H1 (cell line): Measurements from ENCODE around the gene MCMBP. TPM values are rescaled to one million over a fixed set of nuclear protein-coding genes. Genes with fewer than 3 reads are reported as not detected.

ENCODE experiments used
- CTCF ChIA-PET: fragments of 300-600 bp; sonication (Branson Sonifier 250); formaldehyde crosslinking; loops from one replicate; lab custom pipeline; 2021; ENCODE audit not compliant: partially characterized antibody; lab: Charles Lee
- POLR2A ChIA-PET: fragments of 300-600 bp; sonication (Branson Sonifier 250); formaldehyde crosslinking; loops from one replicate; lab custom pipeline; 2021; ENCODE audit warnings: inconsistent platforms; ENCODE audit not compliant: partially characterized antibody; lab: Charles Lee
- DNase-seq, 2 experiments: peaks; one replicate each; pipeline versions ENCODE4 v3.0.0 to v3.0.0-alpha.2; 2010 to 2022; ENCODE audit warnings: low spot score in 2 of 2, low read depth in 1 of 2, mixed read lengths in 1 of 2
- FAIRE-seq: peaks from 2 replicates; lab custom pipeline; 2011; peaks lifted over from hg19 to GRCh38; lab: Jason Lieb, UNC
- H2AFZ ChIP-seq: 2 replicates; pipeline ENCODE4 v1.8.1; 2012; ENCODE audit warnings: low read length, inconsistent platforms
- H2AK5ac ChIP-seq: 2 replicates; pipeline ENCODE4 v1.6.1; 2013; ENCODE audit warnings: low read depth, low read length
- H2BK120ac ChIP-seq: replicated peaks from 2 replicates; pipeline ENCODE3; 2013; ENCODE audit warnings: low read depth, low read length, inconsistent platforms
- H2BK12ac ChIP-seq: 2 replicates; pipeline ENCODE4 v1.6.1; 2013; ENCODE audit warnings: low read depth, low read length
- H2BK15ac ChIP-seq: 2 replicates; pipeline ENCODE4 v1.6.1; 2013; ENCODE audit warnings: low read length
- H2BK20ac ChIP-seq: 2 replicates; pipeline ENCODE4 v1.6.1; 2013; ENCODE audit warnings: low read length
- H2BK5ac ChIP-seq: 2 replicates; pipeline ENCODE4 v1.6.1; 2013; ENCODE audit warnings: low read depth, low read length
- H3K14ac ChIP-seq: 2 replicates; pipeline ENCODE4 v1.6.1; 2013; ENCODE audit warnings: inconsistent platforms; ENCODE audit not compliant: insufficient read length
- H3K18ac ChIP-seq: 2 replicates; pipeline ENCODE4 v1.6.1; 2013; ENCODE audit warnings: low read length; ENCODE audit errors: extremely low read depth
- H3K23ac ChIP-seq: 2 replicates; pipeline ENCODE4 v1.6.1; 2013; ENCODE audit warnings: inconsistent platforms; ENCODE audit not compliant: insufficient read length
- H3K23me2 ChIP-seq: 2 replicates; pipeline ENCODE4 v1.6.1; 2013; ENCODE audit warnings: low read depth, low read length
- H3K27ac ChIP-seq: 2 replicates; pipeline ENCODE4 v1.6.1; 2011; ENCODE audit warnings: low read depth, low read length, inconsistent platforms
- H3K27me3 ChIP-seq, 4 experiments: replicated peaks in 1 of 4; 1 replicate in 1 of 4; 2 replicates in 3 of 4; pipeline versions ENCODE4 v1.6.1 to v1.8.1; 2011 to 2013; ENCODE audit warnings: low read length in 3 of 4, mild to moderate bottlenecking in 3 of 4, inconsistent platforms in 2 of 4, mixed read lengths in 2 of 4, moderate library complexity in 1 of 4; ENCODE audit not compliant: control insufficient read depth in 3 of 4, insufficient read depth in 3 of 4; ENCODE audit errors: extremely low read depth in 1 of 4
- H3K36me3 ChIP-seq, 4 experiments: 2 replicates each; pipeline versions ENCODE4 v1.6.1 to v1.8.1; 2011 to 2013; ENCODE audit warnings: mild to moderate bottlenecking in 4 of 4, low read length in 3 of 4, moderate library complexity in 2 of 4, control low read depth in 1 of 4, inconsistent platforms in 1 of 4; ENCODE audit not compliant: insufficient read depth in 4 of 4, control insufficient read depth in 2 of 4
- H3K4ac ChIP-seq: replicated peaks from 2 replicates; pipeline ENCODE3; 2013; ENCODE audit warnings: low read length, low read depth, mixed read lengths, inconsistent platforms; ENCODE audit not compliant: insufficient read length
- H3K4me1 ChIP-seq, 4 experiments: replicated peaks in 1 of 4; 1 replicate in 1 of 4; 2 replicates in 3 of 4; pipeline versions ENCODE4 v1.6.1 to v1.8.1; 2011 to 2013; ENCODE audit warnings: low read length in 3 of 4, inconsistent platforms in 2 of 4, mixed read lengths in 1 of 4; ENCODE audit not compliant: insufficient read depth in 4 of 4, control insufficient read depth in 3 of 4
- H3K4me2 ChIP-seq, 2 experiments: 2 replicates each; pipeline versions ENCODE4 v1.6.1 to v1.8.1; 2011 to 2013; ENCODE audit warnings: low read depth in 2 of 2, low read length in 2 of 2, control low read depth in 1 of 2, inconsistent platforms in 1 of 2, mild to moderate bottlenecking in 1 of 2; ENCODE audit not compliant: insufficient read depth in 1 of 2
- H3K4me3 ChIP-seq, 4 experiments: fragments of 200-600, 300-600 bp in 1 of 4; sonication (generic), shearing (Covaris generic), sonication (Bioruptor Twin) in 1 of 4; 2 replicates each; pipeline versions ENCODE4 v1.5.1 to v1.8.1; 2011 to 2016; ENCODE audit warnings: low read length in 4 of 4, low read depth in 3 of 4, control low read depth in 2 of 4, inconsistent platforms in 2 of 4, mild to moderate bottlenecking in 2 of 4, mixed read lengths in 1 of 4, moderate library complexity in 1 of 4; ENCODE audit not compliant: insufficient read depth in 2 of 4; ENCODE audit errors: extremely low read depth in 1 of 4
- H3K56ac ChIP-seq: replicated peaks from 2 replicates; pipeline ENCODE3; 2013; ENCODE audit warnings: low read depth, mild to moderate bottlenecking, mixed read lengths, low read length, inconsistent platforms; ENCODE audit not compliant: insufficient read length
- H3K79me1 ChIP-seq: 2 replicates; pipeline ENCODE4 v1.6.1; 2013; ENCODE audit warnings: low read depth, low read length, control low read depth
- H3K79me2 ChIP-seq, 2 experiments: 2 replicates each; pipeline versions ENCODE4 v1.6.1 to v1.8.1; 2012 to 2013; ENCODE audit warnings: low read length in 2 of 2, mild to moderate bottlenecking in 2 of 2, inconsistent platforms in 1 of 2; ENCODE audit not compliant: insufficient read depth in 2 of 2, control insufficient read depth in 1 of 2
- H3K9ac ChIP-seq, 4 experiments: replicated peaks in 1 of 4; 1 replicate in 1 of 4; 2 replicates in 3 of 4; pipeline versions ENCODE4 v1.6.1 to v1.8.1; 2011 to 2013; ENCODE audit warnings: low read depth in 3 of 4, low read length in 3 of 4, control low read depth in 2 of 4, mild to moderate bottlenecking in 2 of 4, moderate library complexity in 2 of 4, inconsistent platforms in 1 of 4; ENCODE audit errors: extremely low read depth in 1 of 4
- H3K9me3 ChIP-seq, 2 experiments: 2 replicates each; pipeline versions ENCODE4 v1.6.1 to v1.8.1; 2012 to 2013; ENCODE audit warnings: mild to moderate bottlenecking in 2 of 2, moderate library complexity in 2 of 2, control low read depth in 1 of 2, inconsistent platforms in 1 of 2, low read depth in 1 of 2, low read length in 1 of 2, mixed read lengths in 1 of 2; ENCODE audit not compliant: insufficient read depth in 2 of 2
- H4K20me1 ChIP-seq, 2 experiments: replicated peaks in 1 of 2; 2 replicates each; pipeline versions ENCODE3 to v1.8.1; 2011 to 2013; ENCODE audit warnings: inconsistent platforms in 2 of 2, low read length in 2 of 2, mild to moderate bottlenecking in 1 of 2; ENCODE audit not compliant: insufficient read depth in 2 of 2, control insufficient read depth in 1 of 2
- H4K5ac ChIP-seq: 2 replicates; pipeline ENCODE4 v1.6.1; 2013; ENCODE audit warnings: low read length, low read depth, mixed read lengths, inconsistent platforms; ENCODE audit not compliant: insufficient read length
- H4K8ac ChIP-seq: 2 replicates; pipeline ENCODE4 v1.8.0; 2013; ENCODE audit warnings: mild to moderate bottlenecking, moderate library complexity, low read length, inconsistent platforms; ENCODE audit not compliant: insufficient read depth; ENCODE audit errors: extremely low read depth
- H4K91ac ChIP-seq: replicated peaks from 2 replicates; pipeline ENCODE3; 2013; ENCODE audit warnings: low read length, mixed read lengths, inconsistent platforms; ENCODE audit not compliant: insufficient read length
- CEBPB ChIP-seq: IDR thresholded peaks from 2 replicates; pipeline ENCODE4 v1.6.1; 2012; ENCODE audit warnings: low read depth, low read length
- FOSL1 ChIP-seq: IDR thresholded peaks from 2 replicates; pipeline ENCODE4 v1.6.1; 2011; ENCODE audit warnings: mild to moderate bottlenecking, low read depth, low read length, moderate library complexity; ENCODE audit not compliant: insufficient read depth
- JUN ChIP-seq: IDR thresholded peaks from 2 replicates; pipeline ENCODE4 v1.6.1; 2011; ENCODE audit warnings: low read depth, mild to moderate bottlenecking, improper control_type of control experiment, low read length
- RAD21 ChIP-seq, 2 experiments: IDR thresholded peaks in 1 of 2; conservative IDR thresholded peaks in 1 of 2; 2 replicates each; pipeline ENCODE4 v1.6.1; 2011; ENCODE audit warnings: low read depth in 2 of 2, low read length in 2 of 2, improper control_type of control experiment in 1 of 2, inconsistent platforms in 1 of 2, mild to moderate bottlenecking in 1 of 2, moderate library complexity in 1 of 2
- YY1 ChIP-seq: IDR thresholded peaks from 2 replicates; pipeline ENCODE4 v1.6.1; 2011; ENCODE audit warnings: low read depth, mild to moderate bottlenecking, low read length
- ZNF274 ChIP-seq: IDR thresholded peaks from 2 replicates; pipeline ENCODE4 v1.7.0; 2012; ENCODE audit warnings: low read length, borderline replicate concordance; ENCODE audit errors: extremely low read depth
- WGBS, 2 experiments: shearing (Covaris generic) in 1 of 2; methylation state at CpG; one replicate each; pipeline versions ENCODE4 v1.1.6 to v1.1.7; 2013 to 2015; ENCODE audit warnings: low lambda C conversion rate in 2 of 2, mixed read lengths in 2 of 2, inconsistent platforms in 1 of 2, low coverage in 1 of 2, missing lambda C conversion rate in 1 of 2; ENCODE audit not compliant: insufficient replicate concordance in 2 of 2, insufficient coverage in 1 of 2, insufficient read length in 1 of 2; ENCODE audit errors: extremely low coverage in 1 of 2, missing lambda C conversion rate in 1 of 2; 5-methylcytosine and 5-hydroxymethylcytosine counted together
- polyA plus RNA-seq, 7 experiments: library from polyadenylated mRNA; depleted of rRNA in 3 of 7; stranded (reverse) in 5 of 7; unstranded in 2 of 7; fragments of >200 nt in 5 of 7; fragments of 200-250 nt in 2 of 7; gene quantifications; 1 replicate in 5 of 7; 2 replicates in 1 of 7; 4 replicates in 1 of 7; pipeline versions ENCODE4 v1.2.1 to v1.2.3, GENCODE V29; 2011 to 2013; ENCODE audit warnings: missing spikeins in 2 of 7, mixed read lengths in 2 of 7
- total RNA-seq: library from RNA; stranded (reverse); fragmentation: NEBNext Ultra II Directional; extraction: Animal tissue kit (Norgen Biotek cat#: 25700); gene quantifications from 2 replicates; pipeline ENCODE4 v1.2.1, GENCODE V29; 2021

Gene MCMBP
- total and polyA plus RNA-seq, 2 of the 8 experiments (the other 6 are each of a cell fraction or from before 2014, with no cell fraction given) = 67.3 to 81.7 TPM

DNA sequence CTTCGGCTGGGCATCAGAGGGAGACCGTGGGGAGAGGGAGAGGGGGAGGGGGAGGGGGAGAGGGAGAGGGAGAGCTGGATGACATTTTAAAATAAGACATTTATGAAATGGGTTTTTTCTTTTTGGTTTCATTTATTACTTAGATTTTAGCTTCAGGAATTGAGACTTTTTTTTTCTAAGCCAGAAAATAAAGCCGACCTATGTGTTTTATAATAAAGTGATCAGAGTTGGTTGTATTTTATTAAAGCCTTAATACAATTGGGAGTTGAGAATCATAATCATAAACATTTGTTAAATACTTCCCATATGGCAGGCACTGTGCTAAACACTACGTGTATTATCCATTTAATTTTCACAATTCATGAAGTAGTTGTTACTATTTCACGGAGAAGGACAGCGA, 76.6 kb downstream of the MCMBP start:
- H3K27ac ChIP-seq = no peak overlapping the region
- H3K14ac ChIP-seq = no peak overlapping the region
- no peaks in the 10 kb centered on the region for H3K79me2 ChIP-seq
- H4K8ac ChIP-seq = no peak overlapping the region
- no peaks in the 10 kb centered on the region for H3K23me2 ChIP-seq
- no peak overlapping the region for H4K91ac ChIP-seq
- H3K4ac ChIP-seq = no peak overlapping the region
- H3K23ac ChIP-seq = no peak overlapping the region
- H3K4me3 ChIP-seq = no peak overlapping the region
- no peak overlapping the region for H2AFZ ChIP-seq
- H3K56ac ChIP-seq = no peak overlapping the region
- no peak overlapping the region for H2BK5ac ChIP-seq
- no peaks in the 10 kb centered on the region for H3K4me1 ChIP-seq
- H2BK120ac ChIP-seq = no peak overlapping the region
- FAIRE-seq (no peak), DNase-seq (no peak)
- no peaks in the 10 kb centered on the region for H3K27me3 ChIP-seq
- no peak overlapping the region for H4K5ac ChIP-seq
- no peak overlapping the region for H2AK5ac ChIP-seq
- H3K18ac ChIP-seq = no peak overlapping the region
- H2BK15ac ChIP-seq = no peak overlapping the region
- peaks cover 0 to 3% (median under 1%) of the 10 kb centered on the region in 4 experiments; a peak in 1 of 8 replicates for H3K36me3 ChIP-seq
- H2BK12ac ChIP-seq = no peak overlapping the region
- POLR2A ChIA-PET = interaction anchor here (0.9 kb wide), 1 partner anchor 22 kb away, joined by 3 read pairs; no protein-coding TSS in a partner anchor
- TF ChIP-seq JUN (no peak), FOSL1 (no peak), YY1 (no peak), RAD21 (IDR thresholded peaks at IDR 0.05 in 1 of 2, conservative IDR thresholded peaks at IDR 0.05 in 1 of 2; ENCODE audit: low read depth in 2 of 2, low read length in 2 of 2) (no peak), ZNF274 (no peak), CEBPB (no peak)
- CTCF ChIA-PET = interaction anchor here (1.4 kb wide), 1 partner anchor 45 kb away, joined by 5 read pairs; no protein-coding TSS in a partner anchor
- no peaks in the 10 kb centered on the region for H3K79me1 ChIP-seq
- no peaks in the 10 kb centered on the region for H4K20me1 ChIP-seq
- H3K4me2 ChIP-seq = no peak overlapping the region
- H3K9ac ChIP-seq = no peak overlapping the region
- WGBS, 2 experiments = 88% methylated on average over 4 of the region's 6 CpGs; no CpG with 5 or more reads in 1 of the 2 experiments
- H3K9me3 ChIP-seq = no peaks in the 10 kb centered on the region; a peak in 1 of 4 replicates
- H2BK20ac ChIP-seq = no peak overlapping the region
